Measurements from ENCODE around the gene ERICH6B.

DNA sequence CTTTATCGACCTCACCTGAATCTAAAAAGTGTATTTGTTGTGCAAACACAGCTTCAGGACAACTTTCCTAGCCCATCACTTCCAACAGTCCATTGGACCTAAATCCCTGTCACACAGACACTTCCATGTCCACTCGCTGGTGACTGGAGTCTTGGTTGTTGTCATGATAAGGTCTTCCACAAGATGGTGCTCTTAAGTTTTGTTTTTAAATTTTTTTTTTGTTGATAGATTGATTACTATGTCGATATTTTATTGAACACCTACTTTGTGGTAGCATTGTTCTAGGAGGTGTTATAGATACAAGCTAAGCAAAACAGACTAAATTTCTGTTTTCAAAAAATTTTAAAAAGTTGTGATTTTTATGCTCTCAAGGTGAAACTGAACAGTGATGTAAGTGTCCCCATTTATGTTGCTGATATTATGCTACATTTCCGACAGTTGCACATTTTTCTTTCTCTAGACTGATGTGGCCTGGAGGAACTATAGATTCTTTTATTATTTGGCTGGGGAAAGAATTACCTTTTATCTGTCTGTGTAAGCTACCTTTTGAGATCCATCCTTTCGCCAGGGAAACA lies 8.1 kb upstream of the ERICH6B start:
- TF ChIP-seq CTCF (conservative IDR thresholded peaks at IDR 0.05 in 1 of 2, IDR thresholded peaks at IDR 0.05 in 1 of 2; ENCODE audit: extremely low read depth in 1 of 2, insufficient read depth in 1 of 2, low read depth in 1 of 2, low read length in 2 of 2), result peak; percentile 35 to 60
- TF ChIP-seq EZH2 (IDR thresholded peaks at IDR 0.05; ENCODE audit: borderline replicate concordance, low read length), result no peak
